K562 (cell line): Measurements from ENCODE around the gene PBRM1. TPM values are rescaled to one million over a fixed set of nuclear protein-coding genes. Genes with fewer than 3 reads are reported as not detected.

ENCODE experiments used
- ATAC-seq: fragments of 200-7000 bp; cut with Tn5 transposase; 3 replicates; pipeline ENCODE4 v1.9.1; 2020; ENCODE audit warnings: moderate library complexity
- BruUV-seq: library from RNA; stranded (reverse); fragments of 400-500 nt; replicated peaks from 2 replicates; lab custom pipeline; 2021; lab: Mats Ljungman, UMichigan
- CTCF ChIA-PET: fragments of 300-600 bp; formaldehyde crosslinking; extraction: SDS; loops from one replicate; lab custom pipeline; 2021; ENCODE audit warnings: low intra/inter-chr PET ratio; lab: Yijun Ruan, JAX
- POLR2A ChIA-PET: fragments of 300-600, 350-650 bp; sonication (Branson Sonifier 250); formaldehyde crosslinking; extraction: SDS; loops from one replicate; lab custom pipeline; 2021; ENCODE audit warnings: antibody characterized with exemption, inconsistent platforms; lab: Yijun Ruan, JAX
- DNase-seq, 4 experiments: peaks; one replicate each; pipeline versions ENCODE4 v3.0.0 to v3.0.0-alpha.2; 2011 to 2018; ENCODE audit warnings: low spot score in 3 of 4, mixed read lengths in 3 of 4; ENCODE audit errors: extremely low read depth in 1 of 4
- FAIRE-seq: peaks from 2 replicates; lab custom pipeline; 2011; peaks lifted over from hg19 to GRCh38; lab: Jason Lieb, UNC
- H2AFZ ChIP-seq: 2 replicates; pipeline ENCODE4 v1.6.0; 2011; ENCODE audit warnings: low read depth, low read length, control low read depth, inconsistent platforms
- H3K27ac ChIP-seq: fragments of 200-600 bp; 3 replicates; pipeline ENCODE4 v1.8.0; 2011; ENCODE audit warnings: low read depth, mild to moderate bottlenecking, control low read depth, inconsistent platforms, low read length, moderate library complexity, mixed read lengths; ENCODE audit errors: extremely low read depth
- H3K27me3 ChIP-seq, 2 experiments: fragments of 300-600 bp in 1 of 2; 2 replicates in 1 of 2; 3 replicates in 1 of 2; pipeline versions ENCODE4 v1.6.0 to v1.8.0; 2011; ENCODE audit warnings: inconsistent platforms in 2 of 2, low read length in 2 of 2, mild to moderate bottlenecking in 1 of 2, mixed read lengths in 1 of 2, moderate library complexity in 1 of 2; ENCODE audit not compliant: control insufficient read depth in 2 of 2, insufficient read depth in 2 of 2
- H3K36me3 ChIP-seq: fragments of 300-600 bp; 3 replicates; pipeline ENCODE4 v1.8.0; 2011; ENCODE audit warnings: mild to moderate bottlenecking, low read length, inconsistent platforms; ENCODE audit not compliant: control insufficient read depth, insufficient read depth
- H3K4me1 ChIP-seq, 2 experiments: fragments of 200-600 bp in 1 of 2; replicated peaks in 1 of 2; 2 replicates in 1 of 2; 3 replicates in 1 of 2; pipeline versions ENCODE4 v1.5.1 to v1.8.0; 2011; ENCODE audit warnings: inconsistent platforms in 2 of 2, low read length in 2 of 2, mild to moderate bottlenecking in 1 of 2, mixed read lengths in 1 of 2, moderate library complexity in 1 of 2; ENCODE audit not compliant: control insufficient read depth in 2 of 2, insufficient read depth in 2 of 2
- H3K4me2 ChIP-seq: 2 replicates; pipeline ENCODE4 v1.6.1; 2011; ENCODE audit warnings: low read length, control low read depth, inconsistent platforms, mixed read lengths; ENCODE audit not compliant: insufficient read depth
- H3K4me3 ChIP-seq: fragments of 200-600 bp; sonication (generic), shearing (Covaris generic); 2 replicates; pipeline ENCODE4 v1.5.1; 2016; ENCODE audit warnings: control low read depth, inconsistent platforms
- H3K79me2 ChIP-seq: fragments of 200-600 bp; 3 replicates; pipeline ENCODE4 v1.8.0; 2011; ENCODE audit warnings: low read length, inconsistent platforms; ENCODE audit not compliant: control insufficient read depth, insufficient read depth
- H3K9ac ChIP-seq, 2 experiments: 2 replicates each; pipeline versions ENCODE4 v1.6.0 to v1.6.1; 2011; ENCODE audit warnings: low read depth in 2 of 2, low read length in 2 of 2, control low read depth in 1 of 2, inconsistent platforms in 1 of 2, mild to moderate bottlenecking in 1 of 2, mixed read lengths in 1 of 2; ENCODE audit not compliant: insufficient read depth in 1 of 2
- H3K9me1 ChIP-seq: one replicate; pipeline ENCODE4 v1.6.0; 2011; ENCODE audit warnings: inconsistent platforms, mild to moderate bottlenecking, low read length, moderate library complexity; ENCODE audit not compliant: control insufficient read depth, insufficient read depth
- H3K9me3 ChIP-seq: replicated peaks from 2 replicates; pipeline ENCODE4 v1.5.1; 2011; ENCODE audit warnings: low read depth, low read length, inconsistent platforms; ENCODE audit not compliant: control insufficient read depth, insufficient read depth
- H4K20me1 ChIP-seq: replicated peaks from 2 replicates; pipeline ENCODE4 v1.6.1; 2011; ENCODE audit warnings: low read length, inconsistent platforms, mixed read lengths; ENCODE audit not compliant: control insufficient read depth, insufficient read depth
- CEBPB ChIP-seq: fragments of 450-650 bp; IDR thresholded peaks from 2 replicates; pipeline ENCODE4 v1.6.1; 2016; ENCODE audit warnings: missing genetic modification characterization, missing compliant biosample characterization
- CSDE1 ChIP-seq, 2 experiments: fragments of 450-650 bp; IDR thresholded peaks; 2 replicates each; pipeline ENCODE4 v1.6.1; 2016; ENCODE audit warnings: mild to moderate bottlenecking in 1 of 2
- DPF2 ChIP-seq: fragments of 450-650 bp; IDR thresholded peaks from 2 replicates; pipeline ENCODE4 v1.6.1; 2016
- FOXJ3 ChIP-seq: sonication (generic); formaldehyde crosslinking; IDR thresholded peaks from 2 replicates; pipeline ENCODE4 v1.4.0; 2020; ENCODE audit warnings: mild to moderate bottlenecking, missing genetic modification reagents
- FOXP1 ChIP-seq: sonication (generic); formaldehyde crosslinking; IDR thresholded peaks from 2 replicates; pipeline ENCODE4 v1.8.0; 2022; ENCODE audit warnings: mild to moderate bottlenecking, missing genetic modification reagents
- HCFC1 ChIP-seq: IDR thresholded peaks from 2 replicates; pipeline ENCODE4 v1.6.1; 2012; ENCODE audit warnings: low read depth, low read length, improper control_type of control experiment
- NFYB ChIP-seq: IDR thresholded peaks from 2 replicates; pipeline ENCODE4 v1.6.1; 2011; ENCODE audit warnings: mild to moderate bottlenecking, moderate library complexity; ENCODE audit not compliant: insufficient read length; ENCODE audit errors: extremely low read depth
- RBM14 ChIP-seq: fragments of 200-400 bp; formaldehyde crosslinking; IDR thresholded peaks from 2 replicates; pipeline ENCODE4 v1.6.1; 2018; ENCODE audit warnings: low read depth, mild to moderate bottlenecking, low read length, moderate library complexity, borderline replicate concordance; ENCODE audit not compliant: insufficient read depth
- RCOR1 ChIP-seq, 2 experiments: IDR thresholded peaks; 2 replicates each; pipeline ENCODE4 v1.6.1; 2012; ENCODE audit warnings: low read depth in 2 of 2, low read length in 2 of 2, borderline replicate concordance in 1 of 2, improper control_type of control experiment in 1 of 2
- STAT5B ChIP-seq: fragments of 250-450 bp; sonication (Bioruptor Pico); IDR thresholded peaks from 2 replicates; pipeline ENCODE4 v1.8.0; 2021; ENCODE audit warnings: mild to moderate bottlenecking, inconsistent platforms
- THRAP3 ChIP-seq: fragments of 450-650 bp; IDR thresholded peaks from 2 replicates; pipeline ENCODE4 v1.6.1; 2016; ENCODE audit warnings: mild to moderate bottlenecking, inconsistent platforms, borderline replicate concordance
- ZNF282 ChIP-seq: sonication (generic); formaldehyde crosslinking; IDR thresholded peaks from 2 replicates; pipeline ENCODE4 v1.8.1; 2023; ENCODE audit warnings: missing genetic modification reagents
- ZNF354B ChIP-seq: fragments of 250-450 bp; sonication (Bioruptor Pico); IDR thresholded peaks from 2 replicates; pipeline ENCODE4 v1.4.0; 2020
- WGBS: fragments of 100-300 bp; shearing (Covaris generic); methylation state at CpG from one replicate; pipeline ENCODE4 v1.1.6; 2016; ENCODE audit warnings: low coverage, mixed read lengths; ENCODE audit not compliant: insufficient coverage; ENCODE audit errors: missing lambda C conversion rate; 5-methylcytosine and 5-hydroxymethylcytosine counted together
- in situ Hi-C: fragments of 300-500 bp; cut with MboI; formaldehyde crosslinking; loops from 4 replicates; pipeline ENCODE4 v1.15.0; 2018; ENCODE audit warnings: inconsistent platforms, mixed read lengths
- intact Hi-C: fragments of 100-400 bp; cut with micrococcal nuclease; formaldehyde crosslinking; loops from 2 replicates; pipeline ENCODE4 v1.14.2; 2022
- polyA plus RNA-seq, 8 experiments: library from polyadenylated mRNA; depleted of rRNA in 4 of 8; stranded (reverse) in 5 of 8; unstranded in 3 of 8; fragments of >200 nt; fragmentation: Nextera tagmentation in 2 of 8; fragmentation: Illumina TruSeq in 1 of 8; extraction: Ambion mirVana in 2 of 8; extraction: Trizol in 1 of 8; gene quantifications; 2 replicates each; pipeline versions ENCODE4 v1.2.1 to v1.2.3, GENCODE V29; 2011 to 2014; ENCODE audit warnings: inconsistent platforms in 1 of 8, missing spikeins in 1 of 8
- total RNA-seq, 7 experiments: library from RNA; depleted of rRNA in 6 of 7; stranded (reverse); fragments of >200 nt in 6 of 7; fragmentation: Illumina TruSeq in 2 of 7; extraction: Trizol in 2 of 7; gene quantifications; 2 replicates each; pipeline versions ENCODE4 v1.2.1 to v1.2.3, GENCODE V29; 2011 to 2021; ENCODE audit warnings: low replicate concordance in 1 of 7
- TF ChIP-seq, protein P1 (sequence below): fragments of 450-650 bp; IDR thresholded peaks from 2 replicates; pipeline ENCODE4 v1.6.1; 2017; ENCODE audit warnings: antibody characterized with exemption
- TF ChIP-seq, protein P2 (sequence below), 2 experiments: fragments of 450-650 bp; IDR thresholded peaks; 2 replicates each; pipeline ENCODE4 v1.6.1; 2018; ENCODE audit warnings: mild to moderate bottlenecking in 2 of 2, low read depth in 1 of 2; ENCODE audit not compliant: partially characterized antibody in 2 of 2
- TF ChIP-seq, protein P3 (sequence below): sonication (generic); formaldehyde crosslinking; IDR thresholded peaks from 2 replicates; pipeline ENCODE4 v1.8.0; 2022; ENCODE audit warnings: mild to moderate bottlenecking, missing genetic modification reagents, borderline replicate concordance

Gene PBRM1
- total and polyA plus RNA-seq, 9 of the 15 experiments (the other 6 are each of a cell fraction or from before 2014, with no cell fraction given) = 3.9 to 31.8 (median 19.0) TPM

DNA sequence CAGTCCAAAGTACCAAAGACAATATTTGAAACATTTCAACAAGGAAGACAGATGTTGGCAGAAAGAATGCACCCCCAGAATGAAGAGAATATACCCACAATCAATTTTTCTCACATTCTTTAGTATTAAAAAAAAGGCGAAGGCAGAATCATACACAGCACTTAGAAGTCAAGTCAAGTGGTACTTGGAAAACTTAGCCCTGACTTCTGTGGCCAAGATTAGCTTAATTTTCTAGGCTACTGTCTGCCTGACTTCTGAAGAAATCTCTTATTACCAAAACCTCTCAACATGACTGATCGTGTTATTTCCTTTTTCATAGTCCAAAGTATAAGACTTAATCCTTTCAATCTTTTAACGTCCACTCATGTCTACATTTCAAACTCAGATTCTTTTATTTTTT, 60.7 kb downstream of the PBRM1 start:
- no peak for FAIRE-seq
- intact Hi-C loops = no loop called here
- in situ Hi-C loops = no loop called here
- H3K4me2 ChIP-seq = no peak overlapping the region
- POLR2A ChIA-PET = no interaction called here
- no peak overlapping the region for H3K4me3 ChIP-seq
- DNase-seq = no peak
- H3K9me1 ChIP-seq = no peaks in the 10 kb centered on the region
- no peak overlapping the region for H3K27ac ChIP-seq
- H3K36me3 ChIP-seq = peaks cover 27% of the 10 kb centered on the region; the same call in 2 of the 3 replicates
- H3K9me3 ChIP-seq = no peaks in the 10 kb centered on the region
- ATAC-seq = no peak
- BruUV-seq = no TSS peak
- no peaks in the 10 kb centered on the region for H3K27me3 ChIP-seq
- no peaks in the 10 kb centered on the region for H4K20me1 ChIP-seq
- 74% methylated on average over 3 of the region's 3 CpGs for WGBS
- H3K79me2 ChIP-seq = no peaks in the 10 kb centered on the region
- CTCF ChIA-PET = no interaction called here
- no peaks in the 10 kb centered on the region for H3K4me1 ChIP-seq
- H3K9ac ChIP-seq = no peak overlapping the region
- no peak overlapping the region for H2AFZ ChIP-seq
- TF ChIP-seq ZNF282 (CRISPR knock-in tag) (no peak), HCFC1 (no peak), CEBPB (tag) (no peak), THRAP3 (no peak), DPF2 (no peak), STAT5B (no peak), CSDE1 (IDR thresholded peaks at IDR 0.05) (no peak), RCOR1 (IDR thresholded peaks at IDR 0.05; ENCODE audit: borderline replicate concordance in 1 of 2, low read depth in 2 of 2, low read length in 2 of 2) (no peak), RBM14 (no peak), ZNF354B (CRISPR knock-in tag) (no peak), NFYB (no peak), FOXP1 (CRISPR knock-in tag) (no peak), FOXJ3 (CRISPR knock-in tag) (no peak)
- TF ChIP-seq, protein P1, sequence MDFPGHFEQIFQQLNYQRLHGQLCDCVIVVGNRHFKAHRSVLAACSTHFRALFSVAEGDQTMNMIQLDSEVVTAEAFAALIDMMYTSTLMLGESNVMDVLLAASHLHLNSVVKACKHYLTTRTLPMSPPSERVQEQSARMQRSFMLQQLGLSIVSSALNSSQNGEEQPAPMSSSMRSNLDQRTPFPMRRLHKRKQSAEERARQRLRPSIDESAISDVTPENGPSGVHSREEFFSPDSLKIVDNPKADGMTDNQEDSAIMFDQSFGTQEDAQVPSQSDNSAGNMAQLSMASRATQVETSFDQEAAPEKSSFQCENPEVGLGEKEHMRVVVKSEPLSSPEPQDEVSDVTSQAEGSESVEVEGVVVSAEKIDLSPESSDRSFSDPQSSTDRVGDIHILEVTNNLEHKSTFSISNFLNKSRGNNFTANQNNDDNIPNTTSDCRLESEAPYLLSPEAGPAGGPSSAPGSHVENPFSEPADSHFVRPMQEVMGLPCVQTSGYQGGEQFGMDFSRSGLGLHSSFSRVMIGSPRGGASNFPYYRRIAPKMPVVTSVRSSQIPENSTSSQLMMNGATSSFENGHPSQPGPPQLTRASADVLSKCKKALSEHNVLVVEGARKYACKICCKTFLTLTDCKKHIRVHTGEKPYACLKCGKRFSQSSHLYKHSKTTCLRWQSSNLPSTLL = no peak
- TF ChIP-seq, protein P2, sequence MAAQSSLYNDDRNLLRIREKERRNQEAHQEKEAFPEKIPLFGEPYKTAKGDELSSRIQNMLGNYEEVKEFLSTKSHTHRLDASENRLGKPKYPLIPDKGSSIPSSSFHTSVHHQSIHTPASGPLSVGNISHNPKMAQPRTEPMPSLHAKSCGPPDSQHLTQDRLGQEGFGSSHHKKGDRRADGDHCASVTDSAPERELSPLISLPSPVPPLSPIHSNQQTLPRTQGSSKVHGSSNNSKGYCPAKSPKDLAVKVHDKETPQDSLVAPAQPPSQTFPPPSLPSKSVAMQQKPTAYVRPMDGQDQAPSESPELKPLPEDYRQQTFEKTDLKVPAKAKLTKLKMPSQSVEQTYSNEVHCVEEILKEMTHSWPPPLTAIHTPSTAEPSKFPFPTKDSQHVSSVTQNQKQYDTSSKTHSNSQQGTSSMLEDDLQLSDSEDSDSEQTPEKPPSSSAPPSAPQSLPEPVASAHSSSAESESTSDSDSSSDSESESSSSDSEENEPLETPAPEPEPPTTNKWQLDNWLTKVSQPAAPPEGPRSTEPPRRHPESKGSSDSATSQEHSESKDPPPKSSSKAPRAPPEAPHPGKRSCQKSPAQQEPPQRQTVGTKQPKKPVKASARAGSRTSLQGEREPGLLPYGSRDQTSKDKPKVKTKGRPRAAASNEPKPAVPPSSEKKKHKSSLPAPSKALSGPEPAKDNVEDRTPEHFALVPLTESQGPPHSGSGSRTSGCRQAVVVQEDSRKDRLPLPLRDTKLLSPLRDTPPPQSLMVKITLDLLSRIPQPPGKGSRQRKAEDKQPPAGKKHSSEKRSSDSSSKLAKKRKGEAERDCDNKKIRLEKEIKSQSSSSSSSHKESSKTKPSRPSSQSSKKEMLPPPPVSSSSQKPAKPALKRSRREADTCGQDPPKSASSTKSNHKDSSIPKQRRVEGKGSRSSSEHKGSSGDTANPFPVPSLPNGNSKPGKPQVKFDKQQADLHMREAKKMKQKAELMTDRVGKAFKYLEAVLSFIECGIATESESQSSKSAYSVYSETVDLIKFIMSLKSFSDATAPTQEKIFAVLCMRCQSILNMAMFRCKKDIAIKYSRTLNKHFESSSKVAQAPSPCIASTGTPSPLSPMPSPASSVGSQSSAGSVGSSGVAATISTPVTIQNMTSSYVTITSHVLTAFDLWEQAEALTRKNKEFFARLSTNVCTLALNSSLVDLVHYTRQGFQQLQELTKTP (IDR thresholded peaks at IDR 0.05; ENCODE audit: low read depth in 1 of 2, partially characterized antibody in 2 of 2) = no peak
- TF ChIP-seq, protein P3, sequence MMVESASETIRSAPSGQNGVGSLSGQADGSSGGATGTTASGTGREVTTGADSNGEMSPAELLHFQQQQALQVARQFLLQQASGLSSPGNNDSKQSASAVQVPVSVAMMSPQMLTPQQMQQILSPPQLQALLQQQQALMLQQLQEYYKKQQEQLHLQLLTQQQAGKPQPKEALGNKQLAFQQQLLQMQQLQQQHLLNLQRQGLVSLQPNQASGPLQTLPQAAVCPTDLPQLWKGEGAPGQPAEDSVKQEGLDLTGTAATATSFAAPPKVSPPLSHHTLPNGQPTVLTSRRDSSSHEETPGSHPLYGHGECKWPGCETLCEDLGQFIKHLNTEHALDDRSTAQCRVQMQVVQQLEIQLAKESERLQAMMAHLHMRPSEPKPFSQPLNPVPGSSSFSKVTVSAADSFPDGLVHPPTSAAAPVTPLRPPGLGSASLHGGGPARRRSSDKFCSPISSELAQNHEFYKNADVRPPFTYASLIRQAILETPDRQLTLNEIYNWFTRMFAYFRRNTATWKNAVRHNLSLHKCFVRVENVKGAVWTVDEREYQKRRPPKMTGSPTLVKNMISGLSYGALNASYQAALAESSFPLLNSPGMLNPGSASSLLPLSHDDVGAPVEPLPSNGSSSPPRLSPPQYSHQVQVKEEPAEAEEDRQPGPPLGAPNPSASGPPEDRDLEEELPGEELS = no peak
